ENCODE data around the gene TINAGL1. TPM values are rescaled to one million over a fixed set of nuclear protein-coding genes. Genes with fewer than 3 reads are reported as not detected.

The TINAGL1 gene
- total RNA-seq, 1 experiment from 2014 or later = 162 TPM

GRCh38 chr1:31623365-31623764 lies 47.0 kb downstream of the TINAGL1 start:
- Histone ChIP-seq H3F3A (ENCODE audit: insufficient read depth, low read depth) (peaks cover 6% of the 10 kb centered on the region; the same call in 1 of the 2 replicates), H2AFZ (no peak overlapping the region), H3K4me1 (replicated peaks; ENCODE audit: insufficient read depth) (no peaks in the 10 kb centered on the region), H3K4me2 (no peak overlapping the region), H3K27me3 (ENCODE audit: insufficient read depth, low read depth) (no peaks in the 10 kb centered on the region), H3K27ac (no peak overlapping the region), H3K79me2 (ENCODE audit: low read depth) (no peaks in the 10 kb centered on the region), H3K36me3 (ENCODE audit: low read depth) (peaks cover 4% of the 10 kb centered on the region; the same call in 1 of the 2 replicates), H3K9me3 (ENCODE audit: insufficient read depth, low read depth) (no peaks in the 10 kb centered on the region), H3K4me3 (no peak overlapping the region), H3K9me2 (ENCODE audit: insufficient read depth) (no peaks in the 10 kb centered on the region), H4K20me1 (ENCODE audit: insufficient read depth) (no peaks in the 10 kb centered on the region)
- intact Hi-C loops (cut with micrococcal nuclease; ENCODE audit: unreplicated experiment) = no loop called here
- CTCF ChIA-PET = no interaction called here
- no peak for TF ChIP-seq EZH2 (IDR thresholded peaks at IDR 0.05; ENCODE audit: low read depth)
- no peak for TF ChIP-seq CTCF (conservative IDR thresholded peaks at IDR 0.05)
- BruUV-seq (replicated peaks) = no TSS peak
- POLR2A ChIA-PET (ENCODE audit: unreplicated experiment) = interaction anchor here (0.7 kb wide), 1 partner anchor 26 kb away, joined by 5 read pairs; no protein-coding TSS in a partner anchor
- DNase-seq = no peak

GRCh38 chr1:31624309-31624708 lies 48.0 kb downstream of the TINAGL1 start:
- Histone ChIP-seq H3F3A (ENCODE audit: insufficient read depth, low read depth) (peaks cover 6% of the 10 kb centered on the region; the same call in 1 of the 2 replicates), H3K79me2 (ENCODE audit: low read depth) (no peaks in the 10 kb centered on the region), H3K36me3 (ENCODE audit: low read depth) (peaks cover 14% of the 10 kb centered on the region), H3K27ac (no peak overlapping the region), H3K27me3 (ENCODE audit: insufficient read depth, low read depth) (no peaks in the 10 kb centered on the region), H3K9me3 (ENCODE audit: insufficient read depth, low read depth) (no peaks in the 10 kb centered on the region), H3K4me2 (no peak overlapping the region), H3K9me2 (ENCODE audit: insufficient read depth) (no peaks in the 10 kb centered on the region), H4K20me1 (ENCODE audit: insufficient read depth) (no peaks in the 10 kb centered on the region), H3K4me1 (replicated peaks; ENCODE audit: insufficient read depth) (no peaks in the 10 kb centered on the region), H3K4me3 (no peak overlapping the region), H2AFZ (no peak overlapping the region)
- CTCF ChIA-PET = no interaction called here
- no peak for DNase-seq
- BruUV-seq (replicated peaks) = no TSS peak
- TF ChIP-seq CTCF (conservative IDR thresholded peaks at IDR 0.05) = no peak
- POLR2A ChIA-PET (ENCODE audit: unreplicated experiment) = no interaction called here
- intact Hi-C loops (cut with micrococcal nuclease; ENCODE audit: unreplicated experiment) = no loop called here

GRCh38 chr1:31624731-31625514 lies 48.6 kb downstream of the TINAGL1 start:
- Histone ChIP-seq H3K4me1 (replicated peaks; ENCODE audit: insufficient read depth) (no peaks in the 10 kb centered on the region), H3K79me2 (ENCODE audit: low read depth) (no peaks in the 10 kb centered on the region), H4K20me1 (ENCODE audit: insufficient read depth) (no peaks in the 10 kb centered on the region), H3K4me2 (no peak overlapping the region), H3K9me3 (ENCODE audit: insufficient read depth, low read depth) (no peaks in the 10 kb centered on the region), H3K27ac (no peak overlapping the region), H3K9me2 (ENCODE audit: insufficient read depth) (no peaks in the 10 kb centered on the region), H3F3A (ENCODE audit: insufficient read depth, low read depth) (peaks cover 6% of the 10 kb centered on the region; the same call in 1 of the 2 replicates), H2AFZ (no peak overlapping the region), H3K4me3 (no peak overlapping the region), H3K27me3 (ENCODE audit: insufficient read depth, low read depth) (no peaks in the 10 kb centered on the region), H3K36me3 (ENCODE audit: low read depth) (peaks cover 20% of the 10 kb centered on the region)
- no peak for DNase-seq
- ChIA-PET POLR2A (ENCODE audit: unreplicated experiment) (no interaction called here), CTCF (no interaction called here)
- BruUV-seq (replicated peaks) = no TSS peak
- TF ChIP-seq CTCF (conservative IDR thresholded peaks at IDR 0.05) (no peak), EZH2 (IDR thresholded peaks at IDR 0.05; ENCODE audit: low read depth) (no peak)
- intact Hi-C loops (cut with micrococcal nuclease; ENCODE audit: unreplicated experiment) = no loop called here
